GM18526 (cell line): ENCODE results near the gene HAPLN1.

Experiments
- POLR2A ChIP-seq: IDR thresholded peaks from 3 replicates; pipeline ENCODE4 v1.6.1; 2011; ENCODE audit not compliant: insufficient read length; ENCODE audit errors: extremely low read depth

Gene HAPLN1

DNA sequence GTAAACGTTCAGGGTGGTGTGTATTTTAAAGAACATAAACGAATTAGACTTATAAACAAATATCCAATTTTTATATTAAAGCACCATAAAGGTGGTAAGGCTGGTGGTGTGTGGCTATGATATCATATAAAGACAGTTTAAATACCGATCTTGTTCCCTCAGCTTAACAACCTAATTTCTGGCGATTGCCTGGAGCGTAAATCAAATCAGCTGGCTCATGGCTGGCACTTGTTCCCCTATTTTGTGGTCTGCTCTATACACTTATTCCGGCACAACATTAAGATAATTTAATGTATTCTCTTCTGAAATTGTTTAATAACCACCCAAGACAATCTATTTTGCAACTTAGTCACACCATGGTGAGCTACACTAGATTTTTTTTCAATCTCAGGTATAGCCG lies 2.4 kb upstream of the HAPLN1 start:
- TF ChIP-seq POLR2A, result no peak

DNA sequence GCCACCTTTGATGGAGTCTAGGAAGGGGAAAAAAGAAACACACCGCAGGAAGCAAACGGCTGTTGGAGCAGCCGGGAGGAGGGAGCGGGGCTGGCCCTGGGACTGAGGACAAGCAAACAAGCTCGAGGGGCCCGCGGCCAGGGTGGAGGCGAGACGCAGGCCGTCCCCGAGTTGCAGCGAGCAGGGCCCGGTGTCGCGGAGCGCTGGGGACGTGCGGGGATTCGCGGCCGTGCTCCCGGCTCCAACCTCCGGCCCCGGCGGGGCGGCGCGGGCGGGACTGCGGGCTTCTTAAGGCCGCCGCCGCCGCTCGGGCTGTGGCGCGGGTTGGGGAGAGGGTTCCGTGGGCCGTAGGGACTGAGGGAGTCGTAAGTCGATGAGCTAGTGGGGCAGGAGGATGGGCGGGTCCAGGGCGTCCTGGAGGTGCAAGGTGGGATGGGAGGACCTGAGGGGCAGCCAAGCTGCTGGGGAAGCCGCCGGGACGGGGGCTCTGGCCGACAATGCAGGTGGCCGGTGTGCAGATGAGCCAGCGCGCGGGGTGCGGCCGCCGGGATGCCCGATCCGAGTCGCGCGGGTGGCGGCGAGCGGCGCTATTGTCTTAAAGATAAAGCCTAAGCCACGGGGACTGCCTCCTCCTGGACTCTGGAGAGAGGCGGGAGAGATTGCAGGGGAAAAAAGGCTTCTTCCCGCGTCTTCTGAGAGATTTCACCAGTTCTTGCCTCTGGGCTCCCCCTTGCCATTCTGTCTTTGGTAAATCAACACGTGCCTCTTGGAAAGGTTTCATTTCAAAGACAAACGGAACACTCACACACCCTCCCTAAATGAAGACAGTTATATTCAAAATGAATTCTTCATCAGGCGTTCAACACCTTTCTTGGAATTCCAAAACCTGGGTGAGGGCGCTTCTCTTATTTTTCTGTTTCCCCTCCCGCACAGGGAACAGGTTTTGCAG lies 1.6 kb upstream of the HAPLN1 start:
- TF ChIP-seq POLR2A, result no peak

DNA sequence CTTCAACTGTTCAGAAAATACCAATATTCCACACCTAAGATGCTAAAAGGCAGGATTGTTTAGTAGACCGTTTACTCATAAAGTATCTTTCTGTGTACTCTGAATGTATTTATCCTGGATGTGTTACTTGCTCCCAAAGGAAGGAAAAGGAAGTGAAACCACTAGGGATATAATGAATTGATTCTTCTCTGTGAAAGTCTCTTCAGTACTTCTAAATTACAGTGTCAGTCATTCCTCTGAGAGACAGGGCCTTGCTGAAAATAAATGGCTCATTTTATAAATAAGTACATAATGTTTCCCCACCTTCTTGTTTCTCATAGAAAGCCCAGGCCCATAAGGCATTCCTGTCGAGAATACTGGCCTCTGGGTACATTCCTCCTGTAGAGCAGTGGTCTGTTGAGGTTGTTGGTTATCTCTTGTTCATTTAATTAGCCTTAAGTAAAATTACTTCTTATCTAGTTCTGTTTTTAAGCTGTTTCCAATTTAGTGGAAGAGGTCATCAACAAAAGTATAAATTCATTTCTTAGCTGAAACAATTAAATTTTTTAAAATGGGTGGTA lies 1.6 kb downstream of the HAPLN1 start:
- no peak for TF ChIP-seq POLR2A

DNA sequence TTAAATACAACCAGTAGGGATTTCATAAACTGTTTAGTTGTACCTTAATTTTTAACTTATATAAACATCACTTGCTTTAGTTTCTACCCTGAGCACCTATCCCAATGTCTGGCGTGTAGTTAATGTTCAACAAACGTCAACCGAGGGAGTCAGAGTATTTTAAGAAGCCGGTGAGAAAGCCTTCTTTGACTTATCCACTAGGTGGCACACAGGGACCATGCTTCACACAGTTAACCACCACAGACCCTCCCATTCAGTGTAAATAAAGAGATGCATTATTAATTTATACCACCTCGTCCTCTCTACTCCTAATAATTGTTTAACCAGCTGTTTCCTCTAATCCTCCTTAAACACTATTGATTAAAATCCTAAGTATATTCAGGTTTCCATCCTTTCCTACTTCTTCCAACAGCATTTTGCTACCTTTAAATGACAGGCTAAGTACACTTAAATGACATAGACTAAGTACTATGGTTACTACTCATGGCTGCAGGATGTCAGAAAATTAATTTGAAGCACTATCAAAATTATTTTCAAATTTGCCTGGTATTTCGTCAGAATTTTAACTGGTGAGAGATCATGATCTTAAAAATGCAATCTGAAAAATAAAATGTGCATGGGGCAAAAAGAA lies 2.3 kb downstream of the HAPLN1 start:
- TF ChIP-seq POLR2A, result no peak

DNA sequence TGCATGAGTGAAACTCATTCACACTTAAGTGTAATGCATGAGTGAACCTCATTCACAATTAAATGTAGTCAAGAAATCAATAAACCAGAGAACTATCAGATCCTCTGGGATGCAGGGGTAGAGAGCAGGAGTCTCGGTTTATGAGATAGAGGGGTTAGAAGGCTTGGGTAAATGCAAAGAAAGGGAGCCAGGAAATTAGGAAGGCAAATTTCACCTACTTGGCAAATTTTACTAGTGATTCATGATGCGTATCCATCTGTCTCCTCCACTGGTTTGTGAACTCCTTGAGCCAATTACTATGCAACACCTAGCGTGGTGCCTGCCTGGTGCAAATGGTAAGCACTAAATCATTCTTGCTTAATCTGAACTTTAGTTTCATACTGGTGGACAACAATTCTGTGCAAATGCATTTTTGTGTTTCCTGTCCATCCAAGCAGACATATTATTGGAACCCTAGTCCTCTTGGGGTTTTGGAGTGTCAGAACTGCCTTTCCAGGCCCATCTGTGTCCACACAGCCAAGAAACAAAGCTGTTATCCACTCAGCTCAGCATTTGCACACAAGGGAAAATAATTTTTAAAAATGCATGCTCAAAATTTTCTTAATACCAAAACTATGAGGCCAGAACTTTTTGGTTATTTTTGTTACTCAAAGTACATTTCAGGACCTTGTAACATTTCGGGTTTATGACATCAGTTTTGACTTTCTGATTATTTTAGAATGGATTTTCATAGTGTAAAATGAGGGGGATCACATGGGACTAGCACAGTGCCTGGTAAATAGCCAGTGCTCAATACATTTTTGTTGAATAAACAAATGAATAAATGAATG lies 5.2 kb downstream of the HAPLN1 start:
- no peak for TF ChIP-seq POLR2A

GRCh38 chr5:83714810-83715209 lies 5.8 kb downstream of the HAPLN1 start:
- no peak for TF ChIP-seq POLR2A

DNA sequence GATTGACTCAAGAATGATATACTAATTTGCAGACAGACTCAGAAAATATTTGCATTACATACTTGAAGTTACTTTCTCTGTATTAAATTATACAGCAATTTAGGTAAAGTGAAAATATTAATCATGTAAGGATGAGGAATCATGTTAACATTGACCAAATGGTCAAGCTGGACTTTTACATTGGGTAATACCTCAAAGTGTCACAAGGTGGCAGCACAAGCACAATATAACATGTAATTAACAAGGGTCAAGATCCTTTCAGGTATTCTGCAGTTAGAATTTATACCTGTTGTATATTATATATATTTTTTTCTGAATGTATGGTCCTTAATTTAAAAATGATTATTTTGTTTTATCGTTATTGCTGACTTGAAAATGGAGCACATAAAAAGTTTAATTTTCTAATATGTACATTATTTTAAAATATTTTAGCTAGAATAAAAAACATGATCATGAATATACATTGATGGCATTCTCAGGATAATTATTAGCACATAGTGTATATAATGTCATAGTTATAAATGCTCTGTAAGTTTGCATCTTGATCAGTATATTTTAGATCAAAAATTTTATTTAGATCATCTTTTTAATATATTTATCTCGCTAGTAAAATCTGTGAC lies 8.6 kb downstream of the HAPLN1 start:
- no peak for TF ChIP-seq POLR2A

DNA sequence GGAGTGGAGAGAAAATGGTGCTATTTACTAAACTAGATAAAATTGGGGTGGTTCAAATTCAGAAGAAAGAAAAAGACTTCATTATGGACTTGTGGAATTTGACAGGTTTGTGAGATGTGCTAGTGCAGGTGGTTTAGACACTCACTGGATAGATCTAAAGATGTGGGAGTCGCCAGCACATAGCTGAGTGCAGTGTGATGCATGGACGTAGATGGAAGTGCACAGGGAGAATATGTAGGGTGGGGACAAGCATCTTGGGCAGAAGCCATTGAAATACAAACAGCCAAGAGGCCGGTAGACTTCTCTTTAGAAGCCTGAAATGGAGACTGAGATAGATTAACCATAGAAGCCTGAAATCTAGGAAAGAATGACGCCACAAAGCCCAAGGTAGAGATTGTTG lies 10.7 kb downstream of the HAPLN1 start:
- no peak for TF ChIP-seq POLR2A

- no peak for TF ChIP-seq POLR2A
Measured at GRCh38 chr5:83708170-83708569, 12.5 kb downstream of the HAPLN1 start.

DNA sequence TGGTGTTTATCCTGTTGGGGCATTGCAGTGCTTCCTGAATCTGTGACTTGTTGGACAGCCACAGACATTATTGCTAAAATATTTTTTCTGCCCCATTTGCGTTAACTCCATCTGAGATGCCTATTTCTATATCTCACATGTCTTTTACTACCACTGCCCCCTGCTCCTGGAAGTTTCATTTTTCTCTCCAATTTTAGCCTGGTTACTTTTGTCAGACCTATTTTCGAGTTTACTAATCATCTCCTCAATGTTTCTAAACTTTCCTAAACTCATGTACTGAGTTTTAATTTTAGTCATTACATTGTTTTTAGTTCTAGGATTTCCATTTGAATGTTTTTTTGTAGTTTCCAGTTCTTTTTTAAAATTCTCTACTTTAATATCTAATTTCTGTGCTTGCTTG lies 17.6 kb downstream of the HAPLN1 start:
- no peak for TF ChIP-seq POLR2A

DNA sequence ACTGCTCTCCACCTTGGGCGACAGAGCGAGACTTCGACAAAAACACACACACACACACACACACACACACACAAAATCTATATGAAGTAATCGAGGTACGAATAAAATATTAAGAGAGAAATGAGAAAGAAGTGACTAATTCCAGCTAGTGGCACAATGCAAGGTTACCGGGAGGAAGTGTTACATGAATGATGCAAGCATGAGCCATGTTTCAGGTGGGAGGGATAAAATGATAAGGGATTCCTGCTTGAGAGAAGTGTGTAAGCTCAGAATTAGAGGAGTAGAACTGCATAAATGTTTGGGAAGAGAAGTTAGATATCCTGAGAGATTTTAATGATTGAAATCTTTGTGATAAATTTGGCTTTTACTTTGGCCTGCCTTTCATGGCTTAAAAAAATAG lies 18.8 kb downstream of the HAPLN1 start:
- no peak for TF ChIP-seq POLR2A

DNA sequence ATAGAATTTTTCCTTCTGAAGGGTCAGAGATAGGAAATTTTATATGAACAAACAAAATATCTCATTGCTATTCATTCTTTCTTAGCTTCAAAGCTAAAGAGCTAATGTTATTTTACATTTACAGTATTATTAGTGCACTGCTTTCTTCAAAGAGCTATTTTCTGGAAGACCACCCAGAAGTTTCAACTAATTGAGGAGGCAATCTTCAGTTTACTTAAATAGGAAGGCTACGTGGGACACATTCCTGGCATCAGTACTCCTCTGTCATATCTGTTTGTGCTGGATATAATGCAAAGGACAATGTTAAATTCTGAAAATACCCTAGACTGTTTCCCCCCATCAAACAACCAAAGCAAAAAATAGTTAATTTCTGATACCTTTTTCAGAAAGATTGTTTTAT lies 30.8 kb downstream of the HAPLN1 start:
- TF ChIP-seq POLR2A, result no peak

- no peak for TF ChIP-seq POLR2A
Measured at GRCh38 chr5:83688281-83688680, 32.4 kb downstream of the HAPLN1 start.

DNA sequence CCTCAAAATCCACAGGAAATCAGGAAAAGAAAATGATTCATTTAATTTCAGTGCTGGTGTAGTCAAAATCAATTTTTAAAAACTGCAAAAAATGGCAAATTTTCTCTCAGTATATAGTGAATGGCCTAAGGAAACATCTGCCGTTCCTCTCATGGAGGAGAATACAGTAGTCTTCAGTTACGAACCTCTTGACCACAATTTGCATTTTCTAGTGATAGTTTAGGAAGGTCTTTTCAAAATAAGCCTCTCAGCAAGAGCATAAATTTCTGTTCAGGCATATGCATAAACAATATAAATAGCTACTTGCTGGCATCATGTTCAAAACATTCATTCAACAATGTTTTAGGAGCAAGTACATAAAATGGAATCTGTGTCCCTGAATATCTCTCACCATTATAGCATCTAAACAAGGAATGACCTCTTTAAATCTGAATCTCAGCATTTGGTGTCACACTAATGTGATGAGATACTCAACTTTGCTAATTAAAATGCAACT lies 33.5 kb downstream of the HAPLN1 start:
- no peak for TF ChIP-seq POLR2A

- no peak for TF ChIP-seq POLR2A
Measured at GRCh38 chr5:83686251-83686650, 34.4 kb downstream of the HAPLN1 start.

DNA sequence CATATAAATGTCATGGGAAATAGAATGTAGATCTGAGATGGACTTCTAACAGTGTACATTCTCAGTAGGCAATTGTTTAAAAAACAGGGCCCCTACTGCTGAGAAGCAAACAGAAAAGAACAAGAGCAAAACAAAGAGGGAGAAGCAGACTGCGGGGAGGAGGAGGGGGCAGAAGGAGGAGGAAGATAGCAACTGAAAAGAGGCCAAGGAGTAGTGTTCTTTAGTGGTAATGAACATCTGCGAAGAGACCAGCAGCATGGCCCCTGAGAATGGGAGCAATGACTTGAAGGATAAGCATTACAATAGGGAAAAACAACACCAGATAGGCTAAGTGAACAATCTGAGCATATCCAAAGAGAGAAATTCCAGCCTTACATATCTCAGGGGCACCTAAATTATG lies 36.8 kb downstream of the HAPLN1 start:
- no peak for TF ChIP-seq POLR2A
